ENCODE data around the gene PC. TPM values are rescaled to one million over a fixed set of nuclear protein-coding genes. Genes with fewer than 3 reads are reported as not detected.

The PC gene
- total and polyA plus RNA-seq, 2 donors (not counting 3 experiments of a cell fraction or from before 2014, with no cell fraction given): 5.5 to 17.5 TPM

DNA sequence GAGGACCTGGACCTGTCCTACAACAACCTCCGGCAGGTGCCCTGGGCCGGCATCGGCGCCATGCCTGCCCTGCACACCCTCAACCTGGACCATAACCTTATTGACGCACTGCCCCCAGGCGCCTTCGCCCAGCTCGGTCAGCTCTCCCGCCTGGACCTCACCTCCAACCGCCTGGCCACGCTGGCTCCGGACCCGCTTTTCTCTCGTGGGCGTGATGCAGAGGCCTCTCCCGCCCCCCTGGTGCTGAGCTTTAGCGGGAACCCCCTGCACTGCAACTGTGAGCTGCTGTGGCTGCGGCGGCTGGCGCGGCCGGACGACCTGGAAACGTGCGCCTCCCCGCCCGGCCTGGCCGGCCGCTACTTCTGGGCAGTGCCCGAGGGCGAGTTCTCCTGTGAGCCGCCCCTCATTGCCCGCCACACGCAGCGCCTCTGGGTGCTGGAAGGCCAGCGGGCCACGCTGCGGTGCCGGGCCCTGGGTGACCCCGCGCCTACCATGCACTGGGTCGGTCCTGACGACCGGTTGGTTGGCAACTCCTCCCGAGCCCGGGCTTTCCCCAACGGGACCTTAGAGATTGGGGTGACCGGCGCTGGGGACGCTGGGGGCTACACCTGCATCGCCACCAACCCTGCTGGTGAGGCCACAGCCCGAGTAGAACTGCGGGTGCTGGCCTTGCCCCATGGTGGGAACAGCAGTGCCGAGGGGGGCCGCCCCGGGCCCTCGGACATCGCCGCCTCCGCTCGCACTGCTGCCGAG, 99.8 kb downstream of the PC start:
- POLR2A ChIA-PET: no interaction called here
- Histone ChIP-seq H3K4me2 (ENCODE audit: insufficient read depth, low read length) (no peak overlapping the region), H3K9me3 (replicated peaks; ENCODE audit: control insufficient read depth, insufficient read depth, low read length) (no peaks in the 10 kb centered on the region), H3K4me3 (replicated peaks in 1 of 3; ENCODE audit: insufficient read depth in 1 of 3, low read depth in 1 of 3, low read length in 3 of 3) (no peak overlapping the region), H2AFZ (ENCODE audit: low read depth, low read length) (no peak overlapping the region), H4K20me1 (replicated peaks; ENCODE audit: control insufficient read depth, extremely low read depth, insufficient read depth, low read length) (no peaks in the 10 kb centered on the region), H3K79me2 (ENCODE audit: control insufficient read depth, insufficient read depth, low read length) (peaks cover 13% of the 10 kb centered on the region), H3K27me3 (ENCODE audit: control insufficient read depth in 2 of 2, insufficient read depth in 2 of 2, low read length in 2 of 2) (no peaks in the 10 kb centered on the region), H3K9ac (replicated peaks; ENCODE audit: extremely low read depth, insufficient read depth, low read length) (no peak overlapping the region), H3K4me1 (ENCODE audit: control insufficient read depth, extremely low read depth, insufficient read depth, low read length) (peaks cover 9% of the 10 kb centered on the region), H3K27ac (ENCODE audit: insufficient read depth, low read depth, low read length) (no peak overlapping the region), H3K36me3 (ENCODE audit: control insufficient read depth in 2 of 2, extremely low read depth in 1 of 2, insufficient read depth in 2 of 2, low read length in 2 of 2) (no peaks in the 10 kb centered on the region), H3K9me1 (replicated peaks; ENCODE audit: control insufficient read depth, extremely low read depth, insufficient read depth, low read length) (no peaks in the 10 kb centered on the region)
- FAIRE-seq (no peak), DNase-seq (ENCODE audit: low read depth, low spot score) (no peak)
- TF ChIP-seq EZH2 (IDR thresholded peaks at IDR 0.05; ENCODE audit: borderline replicate concordance, low read depth, low read length, severe bottlenecking) (no peak), POLR2A (IDR thresholded peaks at IDR 0.05; ENCODE audit: low read depth, low read length) (no peak), FOS (IDR thresholded peaks at IDR 0.05; ENCODE audit: borderline replicate concordance, insufficient read depth, low read length) (no peak), MYC (IDR thresholded peaks at IDR 0.05; ENCODE audit: low read depth, low read length) (no peak), GATA2 (IDR thresholded peaks at IDR 0.05; ENCODE audit: insufficient read depth, insufficient read length, low read depth, low read length) (no peak), POLR2AphosphoS5 (IDR thresholded peaks at IDR 0.05; ENCODE audit: insufficient read depth, low read depth, low read length) (no peak), JUN (IDR thresholded peaks at IDR 0.05; ENCODE audit: borderline replicate concordance, insufficient read depth, insufficient read length, low read depth) (no peak)
- TF ChIP-seq, protein P1, sequence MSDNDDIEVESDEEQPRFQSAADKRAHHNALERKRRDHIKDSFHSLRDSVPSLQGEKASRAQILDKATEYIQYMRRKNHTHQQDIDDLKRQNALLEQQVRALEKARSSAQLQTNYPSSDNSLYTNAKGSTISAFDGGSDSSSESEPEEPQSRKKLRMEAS (IDR thresholded peaks at IDR 0.05; ENCODE audit: insufficient read depth, insufficient read length): no peak
- TF ChIP-seq, protein P2, sequence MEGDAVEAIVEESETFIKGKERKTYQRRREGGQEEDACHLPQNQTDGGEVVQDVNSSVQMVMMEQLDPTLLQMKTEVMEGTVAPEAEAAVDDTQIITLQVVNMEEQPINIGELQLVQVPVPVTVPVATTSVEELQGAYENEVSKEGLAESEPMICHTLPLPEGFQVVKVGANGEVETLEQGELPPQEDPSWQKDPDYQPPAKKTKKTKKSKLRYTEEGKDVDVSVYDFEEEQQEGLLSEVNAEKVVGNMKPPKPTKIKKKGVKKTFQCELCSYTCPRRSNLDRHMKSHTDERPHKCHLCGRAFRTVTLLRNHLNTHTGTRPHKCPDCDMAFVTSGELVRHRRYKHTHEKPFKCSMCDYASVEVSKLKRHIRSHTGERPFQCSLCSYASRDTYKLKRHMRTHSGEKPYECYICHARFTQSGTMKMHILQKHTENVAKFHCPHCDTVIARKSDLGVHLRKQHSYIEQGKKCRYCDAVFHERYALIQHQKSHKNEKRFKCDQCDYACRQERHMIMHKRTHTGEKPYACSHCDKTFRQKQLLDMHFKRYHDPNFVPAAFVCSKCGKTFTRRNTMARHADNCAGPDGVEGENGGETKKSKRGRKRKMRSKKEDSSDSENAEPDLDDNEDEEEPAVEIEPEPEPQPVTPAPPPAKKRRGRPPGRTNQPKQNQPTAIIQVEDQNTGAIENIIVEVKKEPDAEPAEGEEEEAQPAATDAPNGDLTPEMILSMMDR (IDR thresholded peaks at IDR 0.05; ENCODE audit: extremely low read depth in 1 of 2, insufficient read depth in 1 of 2, low read depth in 1 of 2, low read length in 2 of 2): no peak
- dilution Hi-C loops (cut with MboI; ENCODE audit: extremely low pct_ligation_motif_present, low sequenced_read_pairs): no loop called here
- BruUV-seq (replicated peaks): no TSS peak
- CTCF ChIA-PET: interaction anchor here (1.4 kb wide), 1 partner anchor 117 kb away, joined by 3 read pairs; the partner anchor contains the start of gene C11orf86
- intact Hi-C loops (cut with micrococcal nuclease): no loop called here

All from endothelial cell of umbilical vein (primary cell).